Neural progenitor cell (in vitro differentiated cells): Measurements from ENCODE around the gene PRKCE. TPM values are rescaled to one million over a fixed set of nuclear protein-coding genes. Genes with fewer than 3 reads are reported as not detected.

ENCODE experiments used
- DNase-seq: peaks from one replicate; pipeline ENCODE4 v3.0.0-alpha.2; 2016; ENCODE audit warnings: low spot score
- H2AFZ ChIP-seq: fragments of 200-600 bp; sonication (generic); replicated peaks from 2 replicates; pipeline ENCODE4 v1.6.1; 2016; ENCODE audit warnings: antibody characterized with exemption
- H3F3A ChIP-seq: fragments of 200-600 bp; sonication (generic); 2 replicates; pipeline ENCODE4 v1.6.1; 2016; ENCODE audit warnings: antibody characterized with exemption, low read depth
- H3K27ac ChIP-seq: fragments of 200-600 bp; sonication (generic); 2 replicates; pipeline ENCODE4 v1.5.1; 2016; ENCODE audit warnings: mild to moderate bottlenecking
- H3K27me3 ChIP-seq: fragments of 200-600 bp; sonication (generic); 2 replicates; pipeline ENCODE4 v1.6.1; 2016; ENCODE audit warnings: mild to moderate bottlenecking, moderate library complexity
- H3K36me3 ChIP-seq: fragments of 200-600 bp; sonication (generic); 2 replicates; pipeline ENCODE4 v1.5.1; 2016
- H3K4me1 ChIP-seq: fragments of 200-600 bp; sonication (generic); 2 replicates; pipeline ENCODE4 v1.6.1; 2016; ENCODE audit warnings: mixed run types
- H3K4me2 ChIP-seq: fragments of 200-600 bp; sonication (generic); 2 replicates; pipeline ENCODE4 v1.6.1; 2016
- H3K4me3 ChIP-seq: fragments of 200-600 bp; sonication (generic); 2 replicates; pipeline ENCODE4 v1.5.1; 2016
- H3K79me2 ChIP-seq: fragments of 200-600 bp; sonication (generic); 2 replicates; pipeline ENCODE4 v1.6.1; 2016; ENCODE audit warnings: low read depth
- H3K9ac ChIP-seq: fragments of 200-600 bp; sonication (generic); 2 replicates; pipeline ENCODE4 v1.6.1; 2016
- H3K9me3 ChIP-seq: fragments of 200-600 bp; sonication (generic); 2 replicates; pipeline ENCODE4 v1.5.1; 2016; ENCODE audit warnings: low read depth
- H4K20me1 ChIP-seq: fragments of 200-600 bp; sonication (generic); 2 replicates; pipeline ENCODE4 v1.6.1; 2016; ENCODE audit warnings: low read depth
- H3K27ac Mint-ChIP-seq: 3 replicates; pipeline ENCODE4 v1.8.0; 2021; ENCODE audit warnings: mixed read lengths
- H3K27me3 Mint-ChIP-seq: 2 replicates; pipeline ENCODE4 v1.8.0; 2022; ENCODE audit warnings: low read depth, mild to moderate bottlenecking, inconsistent platforms, moderate library complexity, mixed read lengths; ENCODE audit not compliant: insufficient read depth
- H3K36me3 Mint-ChIP-seq: 3 replicates; pipeline ENCODE4 v1.8.0; 2021; ENCODE audit warnings: mixed read lengths
- H3K4me1 Mint-ChIP-seq: 3 replicates; pipeline ENCODE4 v1.8.0; 2021; ENCODE audit warnings: mixed read lengths
- H3K4me3 Mint-ChIP-seq: 3 replicates; pipeline ENCODE4 v1.8.0; 2021; ENCODE audit warnings: mild to moderate bottlenecking, moderate library complexity, mixed read lengths
- H3K9me3 Mint-ChIP-seq: 3 replicates; pipeline ENCODE4 v1.8.0; 2020; ENCODE audit warnings: mixed read lengths
- EZH2 ChIP-seq: fragments of 200-600 bp; sonication (generic); IDR thresholded peaks from 2 replicates; pipeline ENCODE4 v1.6.1; 2017; ENCODE audit warnings: antibody characterized with exemption, mild to moderate bottlenecking, moderate library complexity
- EZH2phosphoT487 ChIP-seq: fragments of 200-600 bp; sonication (generic); IDR thresholded peaks from 2 replicates; pipeline ENCODE4 v1.6.1; 2017; ENCODE audit warnings: antibody characterized with exemption
- total RNA-seq: library from RNA; depleted of rRNA; stranded (reverse); fragments of >200 nt; gene quantifications from 2 replicates; pipeline ENCODE4 v1.2.3, GENCODE V29; 2015; ENCODE audit warnings: low replicate concordance
- TF ChIP-seq, protein P1 (sequence below): fragments of 200-600 bp; sonication (generic); IDR thresholded peaks from 2 replicates; pipeline ENCODE4 v1.5.1; 2017; ENCODE audit warnings: antibody characterized with exemption, mild to moderate bottlenecking

Gene PRKCE
- total RNA-seq, 1 donor from 2014 or later, result 4.1 TPM

DNA sequence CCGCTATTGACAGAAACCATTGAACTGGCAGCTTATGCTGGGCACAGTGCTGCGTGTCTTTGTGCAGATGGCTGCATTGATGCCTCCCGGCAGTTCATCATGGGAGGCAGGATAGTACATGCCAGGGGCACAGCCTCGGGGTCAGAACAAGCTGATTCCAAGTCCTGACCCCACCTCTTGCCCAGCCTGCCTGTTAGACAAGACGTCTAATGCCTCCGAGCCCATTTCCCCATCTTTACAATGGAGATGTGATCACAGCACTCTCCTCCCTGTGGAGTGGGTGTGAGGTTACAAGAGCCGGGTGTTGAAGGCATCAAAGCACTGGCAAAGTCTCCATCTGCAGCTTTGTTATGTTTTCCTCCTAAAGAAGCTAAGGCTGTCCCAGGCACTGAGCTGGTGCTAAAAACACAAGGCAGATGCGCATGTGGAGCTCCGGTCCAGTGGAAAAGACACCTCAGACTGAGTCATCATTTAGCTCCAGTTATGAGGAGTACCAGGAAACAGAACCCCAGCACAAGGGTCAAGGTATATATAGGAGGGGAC, 520.0 kb downstream of the PRKCE start:
- Mint-ChIP-seq H3K36me3 (no peaks in the 10 kb centered on the region), H3K9me3 (no peaks in the 10 kb centered on the region), H3K4me1 (peaks cover 31% of the 10 kb centered on the region), H3K27ac (no peak overlapping the region), H3K4me3 (no peak overlapping the region), H3K27me3 (peaks cover 5% of the 10 kb centered on the region)
- Histone ChIP-seq H3K27me3 (no peaks in the 10 kb centered on the region), H3K79me2 (no peaks in the 10 kb centered on the region), H3K4me1 (peaks cover 30% of the 10 kb centered on the region), H3K9me3 (no peaks in the 10 kb centered on the region), H3F3A (no peaks in the 10 kb centered on the region), H4K20me1 (no peaks in the 10 kb centered on the region), H3K36me3 (no peaks in the 10 kb centered on the region), H3K9ac (no peak overlapping the region), H3K4me3 (no peak overlapping the region), H2AFZ (no peak overlapping the region), H3K27ac (no peak overlapping the region), H3K4me2 (no peak overlapping the region)
- TF ChIP-seq, protein P1, sequence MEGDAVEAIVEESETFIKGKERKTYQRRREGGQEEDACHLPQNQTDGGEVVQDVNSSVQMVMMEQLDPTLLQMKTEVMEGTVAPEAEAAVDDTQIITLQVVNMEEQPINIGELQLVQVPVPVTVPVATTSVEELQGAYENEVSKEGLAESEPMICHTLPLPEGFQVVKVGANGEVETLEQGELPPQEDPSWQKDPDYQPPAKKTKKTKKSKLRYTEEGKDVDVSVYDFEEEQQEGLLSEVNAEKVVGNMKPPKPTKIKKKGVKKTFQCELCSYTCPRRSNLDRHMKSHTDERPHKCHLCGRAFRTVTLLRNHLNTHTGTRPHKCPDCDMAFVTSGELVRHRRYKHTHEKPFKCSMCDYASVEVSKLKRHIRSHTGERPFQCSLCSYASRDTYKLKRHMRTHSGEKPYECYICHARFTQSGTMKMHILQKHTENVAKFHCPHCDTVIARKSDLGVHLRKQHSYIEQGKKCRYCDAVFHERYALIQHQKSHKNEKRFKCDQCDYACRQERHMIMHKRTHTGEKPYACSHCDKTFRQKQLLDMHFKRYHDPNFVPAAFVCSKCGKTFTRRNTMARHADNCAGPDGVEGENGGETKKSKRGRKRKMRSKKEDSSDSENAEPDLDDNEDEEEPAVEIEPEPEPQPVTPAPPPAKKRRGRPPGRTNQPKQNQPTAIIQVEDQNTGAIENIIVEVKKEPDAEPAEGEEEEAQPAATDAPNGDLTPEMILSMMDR, result no peak
- DNase-seq, result peak; percentile 42

DNA sequence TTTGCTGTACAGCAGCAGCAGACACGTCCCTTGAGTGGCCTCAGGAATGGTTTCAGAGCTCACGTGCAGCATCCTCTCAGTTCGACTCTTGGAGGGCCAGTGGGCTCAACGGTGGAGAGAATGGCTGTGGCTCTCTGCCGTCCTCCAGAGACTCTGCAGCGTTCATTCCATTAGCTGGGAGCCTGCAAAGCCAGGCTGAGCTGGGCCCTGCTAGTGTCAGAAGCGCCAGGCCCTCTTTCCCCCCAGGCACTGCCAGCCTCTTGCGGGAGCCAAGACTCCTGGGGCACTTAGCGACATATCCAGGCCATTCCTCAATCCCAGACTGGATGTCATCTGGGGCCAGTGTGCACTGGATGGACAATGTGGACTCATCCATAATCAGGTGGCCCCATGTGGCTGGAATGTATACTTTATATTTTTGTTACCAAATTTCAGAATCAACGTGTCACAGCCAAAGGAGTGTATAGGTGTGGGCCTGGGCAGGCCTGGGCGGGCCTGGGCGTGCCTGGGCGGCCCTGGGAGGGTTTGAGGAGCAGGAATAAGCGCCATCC, 520.6 kb downstream of the PRKCE start:
- H3K4me1 Mint-ChIP-seq, result peaks cover 31% of the 10 kb centered on the region
- H3K36me3 Mint-ChIP-seq, result no peaks in the 10 kb centered on the region
- H3K79me2 ChIP-seq, result no peaks in the 10 kb centered on the region
- peaks cover 30% of the 10 kb centered on the region for H3K4me1 ChIP-seq
- H3K4me3 Mint-ChIP-seq, result no peak overlapping the region
- H3K9me3 Mint-ChIP-seq, result no peaks in the 10 kb centered on the region
- H4K20me1 ChIP-seq, result no peaks in the 10 kb centered on the region
- TF ChIP-seq EZH2 (no peak), EZH2phosphoT487 (no peak)
- TF ChIP-seq, protein P1, result no peak
- no peak overlapping the region for H3K9ac ChIP-seq
- H2AFZ ChIP-seq, result no peak overlapping the region
- H3K27me3 ChIP-seq, result no peaks in the 10 kb centered on the region
- H3K27ac Mint-ChIP-seq, result no peak overlapping the region
- no peaks in the 10 kb centered on the region for H3K36me3 ChIP-seq
- peaks cover 5% of the 10 kb centered on the region for H3K27me3 Mint-ChIP-seq
- H3F3A ChIP-seq, result no peaks in the 10 kb centered on the region
- H3K9me3 ChIP-seq, result no peaks in the 10 kb centered on the region
- no peak overlapping the region for H3K4me2 ChIP-seq
- no peak for DNase-seq
- no peak overlapping the region for H3K27ac ChIP-seq
- H3K4me3 ChIP-seq, result no peak overlapping the region

- TF ChIP-seq EZH2, result no peak
- TF ChIP-seq, protein P1, result no peak
- no peak for TF ChIP-seq EZH2phosphoT487
- H3K9me3 ChIP-seq, result no peaks in the 10 kb centered on the region
- H3K9ac ChIP-seq, result no peak overlapping the region
- no peaks in the 10 kb centered on the region for H4K20me1 ChIP-seq
- H3F3A ChIP-seq, result no peaks in the 10 kb centered on the region
- no peaks in the 10 kb centered on the region for H3K79me2 ChIP-seq
- H3K27me3 ChIP-seq, result no peaks in the 10 kb centered on the region
- H3K9me3 Mint-ChIP-seq, result no peaks in the 10 kb centered on the region
- no peak overlapping the region for H3K4me3 Mint-ChIP-seq
- no peak overlapping the region for H3K4me3 ChIP-seq
- H3K27ac Mint-ChIP-seq, result no peak overlapping the region
- peaks cover 4% of the 10 kb centered on the region for H3K27me3 Mint-ChIP-seq
- no peaks in the 10 kb centered on the region for H3K36me3 Mint-ChIP-seq
- no peaks in the 10 kb centered on the region for H3K36me3 ChIP-seq
- H2AFZ ChIP-seq, result no peak overlapping the region
- H3K4me2 ChIP-seq, result no peak overlapping the region
- peaks cover 31% of the 10 kb centered on the region for H3K4me1 Mint-ChIP-seq
- no peak overlapping the region for H3K27ac ChIP-seq
- no peak for DNase-seq
- peaks cover 30% of the 10 kb centered on the region for H3K4me1 ChIP-seq
Observed at GRCh38 chr2:46173030-46173429, 521.6 kb downstream of the PRKCE start.
